ENCODE measurements around the gene NR2F2. TPM values are rescaled to one million over a fixed set of nuclear protein-coding genes. Genes with fewer than 3 reads are reported as not detected.

Gene NR2F2
- total and polyA plus RNA-seq, 2 of the 13 experiments (the other 11 are each of a cell fraction or from before 2014, with no cell fraction given): 3.5 to 4.7 TPM

- no peak for TF ChIP-seq ZNF558 (CRISPR knock-in tag; IDR thresholded peaks at IDR 0.05; ENCODE audit: borderline replicate concordance)
- TF ChIP-seq, protein P1, sequence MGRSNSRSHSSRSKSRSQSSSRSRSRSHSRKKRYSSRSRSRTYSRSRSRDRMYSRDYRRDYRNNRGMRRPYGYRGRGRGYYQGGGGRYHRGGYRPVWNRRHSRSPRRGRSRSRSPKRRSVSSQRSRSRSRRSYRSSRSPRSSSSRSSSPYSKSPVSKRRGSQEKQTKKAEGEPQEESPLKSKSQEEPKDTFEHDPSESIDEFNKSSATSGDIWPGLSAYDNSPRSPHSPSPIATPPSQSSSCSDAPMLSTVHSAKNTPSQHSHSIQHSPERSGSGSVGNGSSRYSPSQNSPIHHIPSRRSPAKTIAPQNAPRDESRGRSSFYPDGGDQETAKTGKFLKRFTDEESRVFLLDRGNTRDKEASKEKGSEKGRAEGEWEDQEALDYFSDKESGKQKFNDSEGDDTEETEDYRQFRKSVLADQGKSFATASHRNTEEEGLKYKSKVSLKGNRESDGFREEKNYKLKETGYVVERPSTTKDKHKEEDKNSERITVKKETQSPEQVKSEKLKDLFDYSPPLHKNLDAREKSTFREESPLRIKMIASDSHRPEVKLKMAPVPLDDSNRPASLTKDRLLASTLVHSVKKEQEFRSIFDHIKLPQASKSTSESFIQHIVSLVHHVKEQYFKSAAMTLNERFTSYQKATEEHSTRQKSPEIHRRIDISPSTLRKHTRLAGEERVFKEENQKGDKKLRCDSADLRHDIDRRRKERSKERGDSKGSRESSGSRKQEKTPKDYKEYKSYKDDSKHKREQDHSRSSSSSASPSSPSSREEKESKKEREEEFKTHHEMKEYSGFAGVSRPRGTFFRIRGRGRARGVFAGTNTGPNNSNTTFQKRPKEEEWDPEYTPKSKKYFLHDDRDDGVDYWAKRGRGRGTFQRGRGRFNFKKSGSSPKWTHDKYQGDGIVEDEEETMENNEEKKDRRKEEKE (IDR thresholded peaks at IDR 0.05): no peak
- TF ChIP-seq ZNF17 (CRISPR knock-in tag; IDR thresholded peaks at IDR 0.05): no peak
- no peak for TF ChIP-seq REL (CRISPR knock-in tag; conservative IDR thresholded peaks at IDR 0.05)
- TF ChIP-seq, protein P2, sequence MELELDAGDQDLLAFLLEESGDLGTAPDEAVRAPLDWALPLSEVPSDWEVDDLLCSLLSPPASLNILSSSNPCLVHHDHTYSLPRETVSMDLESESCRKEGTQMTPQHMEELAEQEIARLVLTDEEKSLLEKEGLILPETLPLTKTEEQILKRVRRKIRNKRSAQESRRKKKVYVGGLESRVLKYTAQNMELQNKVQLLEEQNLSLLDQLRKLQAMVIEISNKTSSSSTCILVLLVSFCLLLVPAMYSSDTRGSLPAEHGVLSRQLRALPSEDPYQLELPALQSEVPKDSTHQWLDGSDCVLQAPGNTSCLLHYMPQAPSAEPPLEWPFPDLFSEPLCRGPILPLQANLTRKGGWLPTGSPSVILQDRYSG (CRISPR knock-in tag; IDR thresholded peaks at IDR 0.05): no peak
- no peak for TF ChIP-seq ZBTB40 (IDR thresholded peaks at IDR 0.05)
- no peak for TF ChIP-seq ZBTB40 (CRISPR knock-in tag; IDR thresholded peaks at IDR 0.05)
These were observed 24.2 kb upstream of the NR2F2 start (continued) for GRCh38 chr15:96306321-96306720.
